Liver (tissue), 9 donors: ENCODE results near the gene ZNF606. TPM values are rescaled to one million over a fixed set of nuclear protein-coding genes. Genes with fewer than 3 reads are reported as not detected.
"Not testable (repeated sequence)": the region's sequence is repeated elsewhere in the genome, so short reads cannot be mapped to it uniquely, and the experiment has no call there.

Experiments
- DNase-seq: peaks from one replicate; pipeline ENCODE4 v3.0.0-alpha.2; 2017; ENCODE audit warnings: low spot score
- H3K27ac ChIP-seq, 2 donors: one replicate each; pipeline ENCODE4 v1.7.0; 2013; ENCODE audit warnings: inconsistent platforms in 2 of 2, low read length in 2 of 2, control low read depth in 1 of 2, low read depth in 1 of 2, mild to moderate bottlenecking in 1 of 2
- H3K27me3 ChIP-seq, 4 donors: one replicate each; pipeline versions ENCODE4 v1.6.1 to v1.7.0; 2013; ENCODE audit warnings: low read length in 3 of 4, inconsistent platforms in 1 of 4, mild to moderate bottlenecking in 1 of 4, moderate library complexity in 1 of 4; ENCODE audit not compliant: control insufficient read depth in 4 of 4, insufficient read depth in 4 of 4
- H3K36me3 ChIP-seq, 4 donors: one replicate each; pipeline versions ENCODE4 v1.6.1 to v1.7.0; 2013; ENCODE audit warnings: low read length in 3 of 4, mild to moderate bottlenecking in 3 of 4, low read depth in 1 of 4, moderate library complexity in 1 of 4; ENCODE audit not compliant: control insufficient read depth in 4 of 4, insufficient read depth in 3 of 4
- H3K4me1 ChIP-seq, 4 donors: one replicate each; pipeline versions ENCODE4 v1.6.1 to v1.7.0; 2013; ENCODE audit warnings: low read length in 3 of 4, mild to moderate bottlenecking in 3 of 4, moderate library complexity in 1 of 4; ENCODE audit not compliant: control insufficient read depth in 4 of 4, insufficient read depth in 4 of 4
- H3K4me3 ChIP-seq, 3 donors: one replicate each; pipeline versions ENCODE4 v1.6.1 to v1.7.0; 2013; ENCODE audit warnings: low read length in 3 of 3, control low read depth in 1 of 3, low read depth in 1 of 3, mild to moderate bottlenecking in 1 of 3
- H3K9ac ChIP-seq, 2 donors: one replicate each; pipeline ENCODE4 v1.7.0; 2013; ENCODE audit warnings: low read length in 2 of 2, mild to moderate bottlenecking in 2 of 2, moderate library complexity in 2 of 2, control low read depth in 1 of 2, low read depth in 1 of 2
- H3K9me3 ChIP-seq, 4 donors: one replicate each; pipeline versions ENCODE4 v1.6.1 to v1.7.0; 2013; ENCODE audit warnings: low read length in 3 of 4; ENCODE audit not compliant: control insufficient read depth in 4 of 4
- ATF3 ChIP-seq: IDR thresholded peaks from 2 replicates; pipeline ENCODE4 v1.6.1; 2016; ENCODE audit warnings: antibody characterized with exemption
- EGR1 ChIP-seq, 2 donors: IDR thresholded peaks; 2 replicates each; pipeline ENCODE4 v1.6.1; 2016 to 2018; ENCODE audit warnings: antibody characterized with exemption in 2 of 2, low read depth in 2 of 2
- FOXA2 ChIP-seq: IDR thresholded peaks from 2 replicates; pipeline ENCODE4 v1.6.1; 2016; ENCODE audit warnings: antibody characterized with exemption
- GABPA ChIP-seq, 2 donors: IDR thresholded peaks in 1 of 2; conservative IDR thresholded peaks in 1 of 2; 2 replicates each; pipeline ENCODE4 v1.6.1; 2016; ENCODE audit warnings: antibody characterized with exemption in 2 of 2, mild to moderate bottlenecking in 1 of 2, moderate library complexity in 1 of 2
- HNF4A ChIP-seq, 2 donors: conservative IDR thresholded peaks; 2 replicates each; pipeline ENCODE4 v1.6.1; 2016; ENCODE audit warnings: antibody characterized with exemption in 2 of 2, mild to moderate bottlenecking in 2 of 2
- HNF4G ChIP-seq: IDR thresholded peaks from 2 replicates; pipeline ENCODE4 v1.6.1; 2016; ENCODE audit warnings: antibody characterized with exemption
- NR2F2 ChIP-seq: IDR thresholded peaks from 2 replicates; pipeline ENCODE4 v1.6.1; 2016; ENCODE audit warnings: antibody characterized with exemption
- RAD21 ChIP-seq, 2 donors: IDR thresholded peaks; 2 replicates each; pipeline ENCODE4 v1.6.1; 2016; ENCODE audit warnings: antibody characterized with exemption in 2 of 2, mild to moderate bottlenecking in 2 of 2
- RXRA ChIP-seq, 2 donors: IDR thresholded peaks; 2 replicates each; pipeline ENCODE4 v1.6.1; 2017 to 2018; ENCODE audit warnings: antibody characterized with exemption in 2 of 2, mild to moderate bottlenecking in 1 of 2
- SP1 ChIP-seq: IDR thresholded peaks from 2 replicates; pipeline ENCODE4 v1.6.1; 2018; ENCODE audit warnings: antibody characterized with exemption, mild to moderate bottlenecking
- TAF1 ChIP-seq: conservative IDR thresholded peaks from 2 replicates; pipeline ENCODE4 v1.6.1; 2016; ENCODE audit warnings: antibody characterized with exemption, mild to moderate bottlenecking
- YY1 ChIP-seq: IDR thresholded peaks from 2 replicates; pipeline ENCODE4 v1.6.1; 2016; ENCODE audit warnings: antibody characterized with exemption, mild to moderate bottlenecking
- WGBS: extraction: QIAGEN DNeasy Blood & Tissue Kit; methylation state at CpG from one replicate; pipeline ENCODE4 v1.1.7; 2013; 5-methylcytosine and 5-hydroxymethylcytosine counted together
- polyA plus RNA-seq, 2 donors: library from polyadenylated mRNA; stranded (reverse) in 1 of 2; unstranded in 1 of 2; fragments of 200-250 nt in 1 of 2; fragments of >200 nt in 1 of 2; fragmentation: Nextera tagmentation in 1 of 2; extraction: Ambion mirVana in 1 of 2; gene quantifications; one replicate each; pipeline versions ENCODE4 v1.2.1 to v1.2.3, GENCODE V29; 2013 to 2015
- total RNA-seq, 2 donors: library from RNA; depleted of rRNA; stranded (reverse); fragments of >200 nt; gene quantifications; one replicate each; pipeline ENCODE4 v1.2.3, GENCODE V29; 2014
- TF ChIP-seq, protein P1 (sequence below): fragments of 150-350 bp; IDR thresholded peaks from 2 replicates; pipeline ENCODE4 v1.5.1; 2017; ENCODE audit warnings: improper control_type of control experiment, low read depth, low read length; ENCODE audit not compliant: missing input control
- TF ChIP-seq, protein P2 (sequence below): IDR thresholded peaks from 2 replicates; pipeline ENCODE4 v1.6.1; 2016; ENCODE audit warnings: antibody characterized with exemption
- TF ChIP-seq, protein P3 (sequence below): IDR thresholded peaks from 2 replicates; pipeline ENCODE4 v1.6.1; 2016; ENCODE audit warnings: antibody characterized with exemption, mild to moderate bottlenecking
- donor health status: healthy.
- donor health status: healthy.
- donor health status: healthy.
- donor health status: healthy.
- donor health status: healthy.

Gene ZNF606
- total and polyA plus RNA-seq, 4 donors, result 3.2 to 12.8 (median 6.6) TPM

GRCh38 chr19:58009666-58010301 lies 7.2 kb upstream of the ZNF606 start:
- H3K4me1 ChIP-seq, result no peaks in the 10 kb centered on the region
- no peaks in the 10 kb centered on the region for H3K27me3 ChIP-seq
- DNase-seq, result peak; percentile 91
- H3K4me3 ChIP-seq, result peak overlapping the region in 1 of 3 donors; percentile 36
- H3K9ac ChIP-seq, result no peak overlapping the region
- H3K36me3 ChIP-seq, result peaks cover 2 to 22% (median 17%) of the 10 kb centered on the region in 4 donors
- WGBS, result 16% methylated on average over 41 of the region's 41 CpGs
- TF ChIP-seq SP1 (no peak), HNF4A (conservative IDR thresholded peaks at IDR 0.05) (no peak), EGR1 (IDR thresholded peaks at IDR 0.05; ENCODE audit: low read depth in 2 of 2) (no peak), FOXA2 (no peak), YY1 (no peak), RAD21 (IDR thresholded peaks at IDR 0.05) (no peak), NR2F2 (no peak), TAF1 (no peak), ATF3 (no peak), RXRA (IDR thresholded peaks at IDR 0.05) (no peak), HNF4G (no peak), GABPA (IDR thresholded peaks at IDR 0.05 in 1 of 2, conservative IDR thresholded peaks at IDR 0.05 in 1 of 2) (no peak)
- TF ChIP-seq, protein P1, sequence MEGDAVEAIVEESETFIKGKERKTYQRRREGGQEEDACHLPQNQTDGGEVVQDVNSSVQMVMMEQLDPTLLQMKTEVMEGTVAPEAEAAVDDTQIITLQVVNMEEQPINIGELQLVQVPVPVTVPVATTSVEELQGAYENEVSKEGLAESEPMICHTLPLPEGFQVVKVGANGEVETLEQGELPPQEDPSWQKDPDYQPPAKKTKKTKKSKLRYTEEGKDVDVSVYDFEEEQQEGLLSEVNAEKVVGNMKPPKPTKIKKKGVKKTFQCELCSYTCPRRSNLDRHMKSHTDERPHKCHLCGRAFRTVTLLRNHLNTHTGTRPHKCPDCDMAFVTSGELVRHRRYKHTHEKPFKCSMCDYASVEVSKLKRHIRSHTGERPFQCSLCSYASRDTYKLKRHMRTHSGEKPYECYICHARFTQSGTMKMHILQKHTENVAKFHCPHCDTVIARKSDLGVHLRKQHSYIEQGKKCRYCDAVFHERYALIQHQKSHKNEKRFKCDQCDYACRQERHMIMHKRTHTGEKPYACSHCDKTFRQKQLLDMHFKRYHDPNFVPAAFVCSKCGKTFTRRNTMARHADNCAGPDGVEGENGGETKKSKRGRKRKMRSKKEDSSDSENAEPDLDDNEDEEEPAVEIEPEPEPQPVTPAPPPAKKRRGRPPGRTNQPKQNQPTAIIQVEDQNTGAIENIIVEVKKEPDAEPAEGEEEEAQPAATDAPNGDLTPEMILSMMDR, result no peak
- TF ChIP-seq, protein P2, sequence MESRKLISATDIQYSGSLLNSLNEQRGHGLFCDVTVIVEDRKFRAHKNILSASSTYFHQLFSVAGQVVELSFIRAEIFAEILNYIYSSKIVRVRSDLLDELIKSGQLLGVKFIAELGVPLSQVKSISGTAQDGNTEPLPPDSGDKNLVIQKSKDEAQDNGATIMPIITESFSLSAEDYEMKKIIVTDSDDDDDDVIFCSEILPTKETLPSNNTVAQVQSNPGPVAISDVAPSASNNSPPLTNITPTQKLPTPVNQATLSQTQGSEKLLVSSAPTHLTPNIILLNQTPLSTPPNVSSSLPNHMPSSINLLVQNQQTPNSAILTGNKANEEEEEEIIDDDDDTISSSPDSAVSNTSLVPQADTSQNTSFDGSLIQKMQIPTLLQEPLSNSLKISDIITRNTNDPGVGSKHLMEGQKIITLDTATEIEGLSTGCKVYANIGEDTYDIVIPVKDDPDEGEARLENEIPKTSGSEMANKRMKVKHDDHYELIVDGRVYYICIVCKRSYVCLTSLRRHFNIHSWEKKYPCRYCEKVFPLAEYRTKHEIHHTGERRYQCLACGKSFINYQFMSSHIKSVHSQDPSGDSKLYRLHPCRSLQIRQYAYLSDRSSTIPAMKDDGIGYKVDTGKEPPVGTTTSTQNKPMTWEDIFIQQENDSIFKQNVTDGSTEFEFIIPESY, result no peak
- H3K9me3 ChIP-seq, result peaks cover 30 to 70% (median 63%) of the 10 kb centered on the region in 4 donors
- no peak overlapping the region for H3K27ac ChIP-seq

- peak overlapping the region in 1 of 3 donors; percentile 25 for H3K4me3 ChIP-seq
- peaks cover 34 to 72% (median 64%) of the 10 kb centered on the region in 4 donors for H3K9me3 ChIP-seq
- WGBS, result 6% methylated on average over 21 of the region's 21 CpGs
These were observed 6.7 kb upstream of the ZNF606 start for GRCh38 chr19:58009301-58009665.

GRCh38 chr19:58008877-58009276 lies 6.3 kb upstream of the ZNF606 start:
- 44% methylated on average over 10 of the region's 10 CpGs for WGBS
- not testable (repeated sequence) for DNase-seq, H3K9ac ChIP-seq, H3K27me3 ChIP-seq, H3K4me3 ChIP-seq, H3K27ac ChIP-seq, H3K4me1 ChIP-seq
- peaks cover 37 to 75% (median 64%) of the 10 kb centered on the region in 4 donors for H3K9me3 ChIP-seq
- H3K36me3 ChIP-seq, result peaks cover 4 to 28% (median 19%) of the 10 kb centered on the region in 4 donors

More at GRCh38 chr19:58009301-58009665, 6.7 kb upstream of the ZNF606 start:
- H3K4me1 ChIP-seq, result no peaks in the 10 kb centered on the region
- TF ChIP-seq YY1 (no peak), HNF4A (conservative IDR thresholded peaks at IDR 0.05) (no peak), RAD21 (IDR thresholded peaks at IDR 0.05) (no peak), ATF3 (no peak), GABPA (IDR thresholded peaks at IDR 0.05 in 1 of 2, conservative IDR thresholded peaks at IDR 0.05 in 1 of 2) (no peak)
- TF ChIP-seq, protein P3, sequence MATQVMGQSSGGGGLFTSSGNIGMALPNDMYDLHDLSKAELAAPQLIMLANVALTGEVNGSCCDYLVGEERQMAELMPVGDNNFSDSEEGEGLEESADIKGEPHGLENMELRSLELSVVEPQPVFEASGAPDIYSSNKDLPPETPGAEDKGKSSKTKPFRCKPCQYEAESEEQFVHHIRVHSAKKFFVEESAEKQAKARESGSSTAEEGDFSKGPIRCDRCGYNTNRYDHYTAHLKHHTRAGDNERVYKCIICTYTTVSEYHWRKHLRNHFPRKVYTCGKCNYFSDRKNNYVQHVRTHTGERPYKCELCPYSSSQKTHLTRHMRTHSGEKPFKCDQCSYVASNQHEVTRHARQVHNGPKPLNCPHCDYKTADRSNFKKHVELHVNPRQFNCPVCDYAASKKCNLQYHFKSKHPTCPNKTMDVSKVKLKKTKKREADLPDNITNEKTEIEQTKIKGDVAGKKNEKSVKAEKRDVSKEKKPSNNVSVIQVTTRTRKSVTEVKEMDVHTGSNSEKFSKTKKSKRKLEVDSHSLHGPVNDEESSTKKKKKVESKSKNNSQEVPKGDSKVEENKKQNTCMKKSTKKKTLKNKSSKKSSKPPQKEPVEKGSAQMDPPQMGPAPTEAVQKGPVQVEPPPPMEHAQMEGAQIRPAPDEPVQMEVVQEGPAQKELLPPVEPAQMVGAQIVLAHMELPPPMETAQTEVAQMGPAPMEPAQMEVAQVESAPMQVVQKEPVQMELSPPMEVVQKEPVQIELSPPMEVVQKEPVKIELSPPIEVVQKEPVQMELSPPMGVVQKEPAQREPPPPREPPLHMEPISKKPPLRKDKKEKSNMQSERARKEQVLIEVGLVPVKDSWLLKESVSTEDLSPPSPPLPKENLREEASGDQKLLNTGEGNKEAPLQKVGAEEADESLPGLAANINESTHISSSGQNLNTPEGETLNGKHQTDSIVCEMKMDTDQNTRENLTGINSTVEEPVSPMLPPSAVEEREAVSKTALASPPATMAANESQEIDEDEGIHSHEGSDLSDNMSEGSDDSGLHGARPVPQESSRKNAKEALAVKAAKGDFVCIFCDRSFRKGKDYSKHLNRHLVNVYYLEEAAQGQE, result no peak
- H3K9ac ChIP-seq, result no peak overlapping the region
- no peak overlapping the region for H3K27ac ChIP-seq
- peaks cover 4 to 27% (median 18%) of the 10 kb centered on the region in 4 donors for H3K36me3 ChIP-seq
- DNase-seq, result no peak
- H3K27me3 ChIP-seq, result no peaks in the 10 kb centered on the region
